ENCODE measurements around the gene PCYT1B. TPM values are rescaled to one million over a fixed set of nuclear protein-coding genes. Genes with fewer than 3 reads are reported as not detected.
A peak's percentile ranks its signal among the peaks of the same experiment; 100 is the strongest.

The PCYT1B gene
- total RNA-seq, 2 donors from 2014 or later, result 11.3 to 16.0 TPM

DNA sequence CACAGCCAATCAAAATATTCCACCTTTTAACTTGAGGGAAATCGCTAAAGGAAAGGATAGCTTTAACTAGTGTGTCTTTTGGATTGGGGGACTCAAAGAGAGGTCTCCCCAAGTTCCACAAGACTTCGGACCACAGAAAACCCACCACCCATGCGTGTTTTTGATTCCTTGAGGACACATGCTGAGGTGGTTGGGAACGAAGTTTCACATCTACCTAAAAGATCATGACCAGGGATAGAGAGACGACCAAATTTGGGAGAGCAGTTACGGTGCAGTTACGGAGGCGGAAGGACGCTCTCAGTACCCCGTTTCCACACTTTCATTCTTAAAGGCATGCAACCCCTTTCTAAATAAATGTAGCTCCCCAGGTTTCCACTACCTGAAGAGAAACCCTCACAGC, 1.1 kb downstream of the PCYT1B start:
- 13% methylated on average over 8 of the region's 10 CpGs; no CpG with 5 or more reads in 1 of the 2 experiments for WGBS, 2 experiments (ENCODE audit: insufficient coverage in 1 of 2, insufficient read length in 1 of 2)
- no peak overlapping the region for H3K27ac ChIP-seq (ENCODE audit: low read depth, low read length)

DNA sequence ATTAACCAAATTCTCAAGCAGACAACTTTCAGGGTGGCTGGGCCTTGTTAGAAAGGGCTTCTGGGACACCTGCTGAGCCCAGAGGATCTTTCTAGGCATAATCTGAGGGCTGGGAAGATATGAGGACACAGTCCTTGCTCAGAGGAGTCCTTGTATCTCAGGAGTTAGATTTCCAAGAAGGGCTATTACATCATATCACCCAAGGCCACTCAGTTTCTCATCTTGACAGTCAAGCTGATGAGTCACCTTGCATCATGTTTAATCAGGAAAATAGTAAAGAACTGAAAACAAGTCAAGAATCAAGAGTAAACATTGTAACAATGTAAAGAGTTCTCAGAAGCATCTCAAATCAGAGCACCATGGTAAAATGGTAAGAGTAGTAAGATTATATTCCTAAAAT, 4.0 kb downstream of the PCYT1B start:
- H3K27ac ChIP-seq (ENCODE audit: low read depth, low read length), result no peak overlapping the region
- no peak overlapping the region for H3K9ac ChIP-seq (ENCODE audit: extremely low read depth, low read length, poor library complexity, severe bottlenecking)
- H3K9me3 ChIP-seq (ENCODE audit: control insufficient read depth, low read length), result no peaks in the 10 kb centered on the region
- no peaks in the 10 kb centered on the region for H3K36me3 Mint-ChIP-seq (ENCODE audit: low read depth)
- H3K27me3 ChIP-seq (ENCODE audit: control insufficient read depth, insufficient read depth, low read length, poor library complexity, severe bottlenecking), result no peaks in the 10 kb centered on the region
- H3K4me3 ChIP-seq (ENCODE audit: low read length), result no peak overlapping the region
- no peaks in the 10 kb centered on the region for H3K36me3 ChIP-seq (ENCODE audit: control insufficient read depth, insufficient read depth, low read length)
- H3K4me1 ChIP-seq (ENCODE audit: control insufficient read depth, insufficient read depth, low read length), result no peaks in the 10 kb centered on the region
- no peaks in the 10 kb centered on the region for H3K9me3 Mint-ChIP-seq
- no peaks in the 10 kb centered on the region for H3K27me3 Mint-ChIP-seq (ENCODE audit: insufficient read depth)
- no peak overlapping the region for H3K4me3 Mint-ChIP-seq
- H3K4me1 Mint-ChIP-seq, result peaks cover 23% of the 10 kb centered on the region
- no peak for DNase-seq
- TF ChIP-seq, protein P1, sequence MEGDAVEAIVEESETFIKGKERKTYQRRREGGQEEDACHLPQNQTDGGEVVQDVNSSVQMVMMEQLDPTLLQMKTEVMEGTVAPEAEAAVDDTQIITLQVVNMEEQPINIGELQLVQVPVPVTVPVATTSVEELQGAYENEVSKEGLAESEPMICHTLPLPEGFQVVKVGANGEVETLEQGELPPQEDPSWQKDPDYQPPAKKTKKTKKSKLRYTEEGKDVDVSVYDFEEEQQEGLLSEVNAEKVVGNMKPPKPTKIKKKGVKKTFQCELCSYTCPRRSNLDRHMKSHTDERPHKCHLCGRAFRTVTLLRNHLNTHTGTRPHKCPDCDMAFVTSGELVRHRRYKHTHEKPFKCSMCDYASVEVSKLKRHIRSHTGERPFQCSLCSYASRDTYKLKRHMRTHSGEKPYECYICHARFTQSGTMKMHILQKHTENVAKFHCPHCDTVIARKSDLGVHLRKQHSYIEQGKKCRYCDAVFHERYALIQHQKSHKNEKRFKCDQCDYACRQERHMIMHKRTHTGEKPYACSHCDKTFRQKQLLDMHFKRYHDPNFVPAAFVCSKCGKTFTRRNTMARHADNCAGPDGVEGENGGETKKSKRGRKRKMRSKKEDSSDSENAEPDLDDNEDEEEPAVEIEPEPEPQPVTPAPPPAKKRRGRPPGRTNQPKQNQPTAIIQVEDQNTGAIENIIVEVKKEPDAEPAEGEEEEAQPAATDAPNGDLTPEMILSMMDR (conservative IDR thresholded peaks at IDR 0.05), result no peak
- no peak overlapping the region for H3K27ac Mint-ChIP-seq

More for the DNA sequence above, 1.1 kb downstream of the PCYT1B start:
- Histone ChIP-seq H3K9ac (ENCODE audit: extremely low read depth, low read length, poor library complexity, severe bottlenecking) (peak overlapping the region; percentile 34), H3K27me3 (ENCODE audit: control insufficient read depth, insufficient read depth, low read length, poor library complexity, severe bottlenecking) (no peaks in the 10 kb centered on the region), H3K9me3 (ENCODE audit: control insufficient read depth, low read length) (no peaks in the 10 kb centered on the region), H3K4me1 (ENCODE audit: control insufficient read depth, insufficient read depth, low read length) (no peaks in the 10 kb centered on the region), H3K4me3 (ENCODE audit: low read length) (peak overlapping the region; percentile 80), H3K36me3 (ENCODE audit: control insufficient read depth, insufficient read depth, low read length) (no peaks in the 10 kb centered on the region)
- Mint-ChIP-seq H3K36me3 (ENCODE audit: low read depth) (no peaks in the 10 kb centered on the region), H3K27me3 (ENCODE audit: insufficient read depth) (peaks cover 11% of the 10 kb centered on the region), H3K27ac (peak overlapping the region; percentile 32), H3K4me1 (peaks cover 20% of the 10 kb centered on the region), H3K9me3 (no peaks in the 10 kb centered on the region), H3K4me3 (peak overlapping the region; percentile 69)
- peak; percentile 56 for DNase-seq
- TF ChIP-seq, protein P1 (conservative IDR thresholded peaks at IDR 0.05), result no peak

DNA sequence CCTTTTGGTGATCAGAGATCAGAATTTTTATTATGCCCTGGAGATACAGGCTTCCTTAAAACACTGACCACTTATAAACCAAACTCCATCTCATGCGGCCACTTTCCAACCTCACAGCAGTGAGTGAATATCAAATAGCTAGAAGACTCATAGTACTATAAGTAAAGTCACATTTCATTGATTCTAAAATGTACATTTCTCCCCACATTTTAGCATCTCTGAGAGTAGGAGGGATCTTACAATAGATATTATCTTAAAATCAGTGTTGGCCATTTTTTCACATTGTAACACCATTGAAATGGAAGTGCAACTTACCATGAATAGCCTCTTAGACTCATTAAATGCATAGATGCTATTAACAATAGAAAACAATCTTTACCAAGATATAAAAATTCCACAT, 17.4 kb downstream of the PCYT1B start:
- Mint-ChIP-seq H3K27me3 (ENCODE audit: insufficient read depth) (no peaks in the 10 kb centered on the region), H3K4me3 (no peak overlapping the region), H3K9me3 (no peaks in the 10 kb centered on the region), H3K4me1 (no peaks in the 10 kb centered on the region), H3K27ac (no peak overlapping the region), H3K36me3 (ENCODE audit: low read depth) (no peaks in the 10 kb centered on the region)
- DNase-seq, result no peak
- Histone ChIP-seq H3K4me1 (ENCODE audit: control insufficient read depth, insufficient read depth, low read length) (no peaks in the 10 kb centered on the region), H3K9ac (ENCODE audit: extremely low read depth, low read length, poor library complexity, severe bottlenecking) (no peak overlapping the region), H3K27ac (ENCODE audit: low read depth, low read length) (no peak overlapping the region), H3K4me3 (ENCODE audit: low read length) (no peak overlapping the region), H3K9me3 (ENCODE audit: control insufficient read depth, low read length) (no peaks in the 10 kb centered on the region), H3K36me3 (ENCODE audit: control insufficient read depth, insufficient read depth, low read length) (no peaks in the 10 kb centered on the region), H3K27me3 (ENCODE audit: control insufficient read depth, insufficient read depth, low read length, poor library complexity, severe bottlenecking) (no peaks in the 10 kb centered on the region)
- TF ChIP-seq, protein P1 (conservative IDR thresholded peaks at IDR 0.05), result no peak
- 86% methylated on average over 1 of the region's 1 CpG; no CpG with 5 or more reads in 1 of the 2 experiments for WGBS, 2 experiments (ENCODE audit: insufficient coverage in 1 of 2, insufficient read length in 1 of 2)

Measured in endodermal cell (in vitro differentiated cells).